OCI-M2 (cell line): ENCODE results near the gene ITPR1.

Experiments
- DNase-seq: peaks from one replicate; lab custom pipeline; 2025; ENCODE audit not compliant: unreplicated experiment; lab: John Stamatoyannopoulos, UW

The ITPR1 gene

DNA sequence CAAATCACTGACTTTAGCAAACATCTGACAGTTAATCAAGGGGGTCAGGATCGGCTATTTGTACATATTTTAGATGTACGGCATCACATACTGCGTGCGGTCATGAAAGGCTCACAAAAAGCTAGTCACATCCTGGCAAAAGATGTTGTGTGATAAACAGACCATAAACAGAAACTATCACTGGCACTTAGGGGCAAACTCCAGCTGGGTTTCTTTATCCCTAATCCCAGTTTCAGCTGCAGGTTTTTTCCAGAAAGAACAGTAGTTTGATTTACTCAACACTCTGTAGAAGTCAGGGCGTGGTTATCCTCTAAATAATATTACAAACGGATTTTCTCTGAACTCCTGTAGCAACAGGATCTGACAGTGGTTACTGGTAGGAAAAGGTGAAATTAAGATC is 373.7 kb downstream of the ITPR1 start:
- no peak for DNase-seq

DNA sequence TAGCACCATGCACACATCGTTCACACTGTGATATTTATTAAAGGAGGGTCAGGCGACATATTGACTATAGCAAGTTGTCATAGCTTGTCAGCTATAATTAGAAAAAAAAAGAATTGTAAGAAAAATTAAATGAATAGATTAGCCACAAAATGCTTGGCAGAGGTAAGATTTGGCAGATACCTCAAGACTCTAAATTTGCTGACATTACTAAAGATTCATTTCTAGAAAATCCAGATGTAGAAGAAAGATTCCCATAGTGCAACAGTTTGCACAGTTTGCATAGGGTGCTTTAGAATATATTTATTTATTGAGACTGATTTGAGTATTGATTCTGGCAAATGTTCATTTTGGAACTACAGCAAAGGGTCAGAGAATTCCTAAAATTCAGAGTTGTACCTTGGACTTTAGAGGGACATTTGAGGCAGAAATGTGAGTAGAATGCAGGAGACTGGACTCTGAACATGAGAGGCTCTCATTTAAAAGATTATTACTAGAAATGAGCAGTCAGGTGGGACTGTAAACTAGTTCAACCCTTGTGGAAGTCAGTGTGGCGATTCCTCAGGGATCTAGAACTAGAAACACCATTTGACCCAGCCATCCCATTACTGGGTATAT is 384.1 kb downstream of the ITPR1 start:
- DNase-seq = no peak

DNA sequence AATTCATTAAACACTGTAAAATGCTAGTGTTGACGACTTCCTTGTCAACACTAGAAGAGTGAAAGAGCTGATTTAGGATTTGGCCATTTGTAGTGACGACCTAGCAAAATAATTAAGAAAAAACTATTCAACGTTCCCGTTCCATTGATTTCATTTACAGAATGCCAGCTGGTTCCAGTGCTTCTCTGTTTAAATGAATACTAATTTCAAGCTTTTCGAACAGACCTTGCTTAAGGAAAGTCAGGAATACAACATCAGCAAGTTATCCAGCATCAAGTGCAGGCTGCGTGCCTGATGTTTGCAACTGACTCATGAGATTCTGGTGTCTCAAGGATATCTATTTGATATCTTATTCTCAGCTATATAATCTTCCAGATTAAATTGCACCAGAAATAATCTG is 387.7 kb downstream of the ITPR1 start:
- DNase-seq = no peak

DNA sequence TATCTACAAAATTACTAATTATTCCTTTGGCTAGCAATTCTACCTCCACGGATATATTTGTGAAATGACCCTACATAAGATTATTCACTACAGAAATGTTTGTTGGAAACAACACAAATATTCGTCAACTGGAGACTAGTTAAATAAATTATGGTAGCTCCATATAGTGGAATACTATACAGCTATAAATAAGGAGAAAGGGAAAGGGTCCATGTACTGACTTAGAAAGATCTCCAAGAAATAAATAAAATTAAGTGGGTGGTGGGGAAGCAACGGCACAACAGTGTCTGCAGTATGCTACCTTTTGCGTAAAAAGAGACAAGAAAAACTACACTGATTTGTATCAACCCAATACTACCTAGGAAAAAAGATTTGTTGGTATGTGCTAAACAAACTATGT is 389.4 kb downstream of the ITPR1 start:
- no peak for DNase-seq

DNA sequence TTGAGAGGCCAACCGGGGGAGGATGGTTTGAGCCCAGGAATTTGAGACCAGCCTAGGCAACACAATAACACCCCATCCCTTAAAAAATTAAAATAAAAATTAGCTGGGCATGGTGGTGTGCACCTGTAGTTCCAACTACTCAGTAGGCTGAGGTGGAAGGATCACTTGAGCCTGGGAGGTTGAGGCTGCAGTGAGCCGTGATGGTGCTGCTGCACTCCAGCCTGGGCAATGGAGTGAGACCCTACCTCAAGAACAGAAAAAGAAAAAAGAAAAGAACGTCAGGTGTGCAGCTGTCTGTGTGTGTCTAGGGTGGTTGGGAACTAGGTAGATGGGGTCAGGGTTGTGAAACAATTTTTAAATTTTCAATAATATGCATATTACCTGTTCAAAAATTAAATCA is 389.9 kb downstream of the ITPR1 start:
- no peak for DNase-seq

GRCh38 chr3:4884888-4885287 is 391.7 kb downstream of the ITPR1 start:
- DNase-seq = no peak

GRCh38 chr3:4885316-4885715 is 392.2 kb downstream of the ITPR1 start:
- DNase-seq = no peak

DNA sequence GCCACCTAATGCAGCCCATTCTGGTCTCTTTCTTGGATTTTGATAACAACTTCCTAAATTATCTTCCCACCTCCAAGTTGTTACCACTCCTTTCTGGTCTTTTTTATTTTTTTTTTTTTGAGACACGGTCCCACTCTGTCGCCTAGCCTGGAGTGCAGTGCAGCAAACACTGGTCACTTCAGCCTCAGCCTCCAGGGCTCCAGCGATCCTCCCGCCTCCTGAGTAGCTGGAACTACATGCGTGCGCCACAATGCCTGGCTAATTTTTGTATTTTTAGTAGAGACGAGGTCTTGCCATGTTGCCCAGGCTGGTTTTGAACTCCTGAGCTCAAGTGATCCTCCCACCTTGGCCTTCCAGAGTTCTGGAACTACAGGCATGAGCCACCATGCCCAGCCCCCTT is 393.3 kb downstream of the ITPR1 start:
- DNase-seq = no peak

- no peak for DNase-seq
These were observed 394.0 kb downstream of the ITPR1 start for GRCh38 chr3:4887177-4887576.

GRCh38 chr3:4888913-4889846 is 396.0 kb downstream of the ITPR1 start:
- no peak for DNase-seq

DNA sequence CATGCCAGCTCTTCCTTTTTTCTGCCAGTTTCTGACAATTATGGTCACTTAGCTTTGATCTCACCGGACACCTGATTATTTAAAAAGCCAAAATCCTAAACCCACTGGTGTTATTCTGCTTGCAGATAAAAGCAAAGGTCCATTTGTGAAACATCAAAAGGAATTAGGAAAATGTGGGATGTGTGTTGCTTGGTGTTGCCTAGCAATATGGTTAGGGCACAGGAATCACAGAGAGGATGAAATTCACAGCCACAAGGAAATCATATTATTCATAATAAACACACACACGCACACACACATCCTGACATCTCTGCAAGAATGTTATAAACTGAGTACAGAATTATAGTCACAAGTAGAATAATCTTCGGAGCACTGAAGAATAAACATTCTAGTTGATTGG is 396.7 kb downstream of the ITPR1 start:
- no peak for DNase-seq

DNA sequence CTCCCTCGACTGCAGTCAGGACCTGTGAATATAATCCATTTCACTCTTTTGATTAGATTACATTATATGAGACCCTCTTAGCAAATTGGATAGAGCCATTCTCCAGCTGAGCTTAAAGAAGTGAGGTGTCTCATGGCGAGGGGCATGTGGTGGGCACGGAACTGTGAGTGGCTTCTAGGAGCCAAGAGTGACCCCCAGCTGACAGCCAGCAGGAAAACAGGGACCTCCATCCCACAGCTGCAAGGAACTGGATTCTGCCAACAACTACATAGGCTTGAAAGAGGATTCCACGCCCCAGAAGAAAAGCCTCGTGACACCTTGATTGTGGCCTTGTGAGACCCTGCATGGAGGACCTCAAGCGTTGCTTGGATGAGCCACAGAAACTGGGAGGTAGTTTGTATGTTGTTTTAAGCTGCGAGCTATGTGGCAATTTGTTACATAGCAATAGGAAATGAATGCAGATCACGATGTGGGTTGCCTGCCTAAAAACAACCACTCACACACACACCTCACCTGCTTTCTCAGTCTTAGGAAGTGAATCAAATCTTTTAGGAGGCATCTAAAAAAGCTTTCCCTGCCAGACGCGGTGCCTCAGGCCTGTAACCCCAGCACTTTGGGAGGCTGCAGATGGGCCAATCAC is 401.9 kb downstream of the ITPR1 start:
- no peak for DNase-seq

- DNase-seq = no peak
These were observed 402.7 kb downstream of the ITPR1 start for GRCh38 chr3:4895838-4896237.
